OCI-M2 (cell line): Measurements from ENCODE around the gene SLC19A1.
"Not testable (repeated sequence)": the region's sequence is repeated elsewhere in the genome, so short reads cannot be mapped to it uniquely, and the experiment has no call there.

Experiments used
- DNase-seq: peaks from one replicate; lab custom pipeline; 2025; ENCODE audit not compliant: unreplicated experiment; lab: John Stamatoyannopoulos, UW

Gene SLC19A1

GRCh38 chr21:45506241-45506817, 35.9 kb downstream of the SLC19A1 start:
- DNase-seq: no peak

DNA sequence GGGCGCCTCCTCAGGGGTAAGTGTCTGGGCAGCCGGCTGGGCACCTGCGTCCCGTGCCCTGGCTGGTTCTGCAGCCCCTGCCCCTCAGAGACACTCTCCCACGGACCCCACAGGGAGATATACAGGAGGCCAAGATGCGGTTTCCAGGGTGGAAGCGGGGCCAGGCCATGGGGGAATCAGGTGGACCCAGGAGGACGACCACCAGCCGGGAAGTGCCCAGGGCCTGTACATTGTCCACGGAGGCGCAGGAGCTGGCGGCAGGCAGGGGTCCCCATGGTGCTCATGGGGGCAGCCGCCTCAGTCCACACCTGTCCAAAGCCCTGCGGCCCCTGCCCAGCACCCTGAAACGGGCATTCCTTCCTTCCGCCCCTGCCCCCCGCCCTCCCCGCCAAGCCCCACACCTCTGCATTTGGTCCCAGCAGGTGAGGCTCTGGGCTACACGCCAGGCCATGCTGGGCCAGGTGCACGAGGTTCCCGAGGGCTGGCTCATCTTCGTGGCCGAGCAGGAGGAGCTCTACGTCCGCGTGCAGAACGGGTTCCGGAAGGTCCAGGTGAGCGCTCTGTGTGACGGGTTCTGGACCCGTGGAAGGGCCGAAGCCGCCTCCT, 36.7 kb downstream of the SLC19A1 start:
- DNase-seq: no peak

GRCh38 chr21:45504516-45505415, 37.5 kb downstream of the SLC19A1 start:
- DNase-seq: no peak

GRCh38 chr21:45504021-45504515, 38.2 kb downstream of the SLC19A1 start:
- DNase-seq: no peak

- DNase-seq: not testable (repeated sequence)
Observed at GRCh38 chr21:45503226-45503625, 39.0 kb downstream of the SLC19A1 start.

DNA sequence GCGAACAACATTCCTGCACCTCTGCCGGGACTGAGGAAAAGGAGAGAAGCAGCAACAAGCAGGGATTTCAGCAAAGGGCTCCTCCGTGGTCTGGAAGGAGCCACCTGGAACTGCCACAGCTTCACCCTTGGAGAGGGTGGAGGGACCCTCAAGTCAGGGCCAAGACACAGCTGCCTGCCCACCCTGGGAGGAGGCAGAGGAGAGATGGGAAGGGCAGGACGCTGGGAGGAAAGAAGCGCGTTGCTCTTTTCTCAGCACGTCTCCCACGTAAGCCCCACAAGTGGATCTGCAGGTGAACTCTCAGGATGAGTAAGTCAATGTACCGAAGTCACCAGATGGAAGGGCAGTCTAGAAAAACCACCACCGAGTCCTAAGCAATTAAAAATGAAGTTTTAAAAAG, 39.6 kb downstream of the SLC19A1 start:
- DNase-seq: no peak

GRCh38 chr21:45502006-45502345, 40.3 kb downstream of the SLC19A1 start:
- no peak for DNase-seq

- DNase-seq: not testable (repeated sequence)
Observed at GRCh38 chr21:45501081-45502005, 40.9 kb downstream of the SLC19A1 start.

DNA sequence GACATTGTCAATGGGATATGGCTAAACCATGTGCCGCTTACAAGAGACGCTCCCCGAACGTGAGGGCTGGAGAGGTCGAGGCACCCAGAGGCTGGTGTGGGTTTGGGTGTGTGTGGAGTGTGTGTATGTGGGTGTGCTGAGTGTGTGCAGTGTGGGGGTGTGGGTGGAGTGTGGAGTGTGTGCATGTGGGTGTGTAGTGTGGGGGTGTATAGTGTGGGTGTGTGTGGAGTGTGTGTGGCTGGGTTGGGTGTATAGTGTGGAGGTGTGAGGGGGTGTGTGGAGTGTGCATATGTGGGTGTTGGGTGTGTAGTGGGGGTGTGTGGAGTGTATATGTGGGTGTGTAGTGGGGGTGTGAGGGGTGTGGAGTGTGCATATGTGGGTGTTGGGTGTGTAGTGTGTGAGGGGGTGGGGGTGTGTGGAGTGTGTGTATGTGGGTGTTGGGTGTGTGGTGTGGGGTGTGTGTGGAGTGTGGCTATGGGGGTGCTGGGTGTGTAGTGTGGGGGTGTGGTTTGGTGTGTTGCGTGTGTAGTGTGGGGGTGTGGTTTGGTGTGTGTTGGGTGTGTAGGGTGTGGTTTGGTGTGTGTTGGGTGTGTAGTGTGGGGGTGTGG, 42.2 kb downstream of the SLC19A1 start:
- DNase-seq: no peak

DNA sequence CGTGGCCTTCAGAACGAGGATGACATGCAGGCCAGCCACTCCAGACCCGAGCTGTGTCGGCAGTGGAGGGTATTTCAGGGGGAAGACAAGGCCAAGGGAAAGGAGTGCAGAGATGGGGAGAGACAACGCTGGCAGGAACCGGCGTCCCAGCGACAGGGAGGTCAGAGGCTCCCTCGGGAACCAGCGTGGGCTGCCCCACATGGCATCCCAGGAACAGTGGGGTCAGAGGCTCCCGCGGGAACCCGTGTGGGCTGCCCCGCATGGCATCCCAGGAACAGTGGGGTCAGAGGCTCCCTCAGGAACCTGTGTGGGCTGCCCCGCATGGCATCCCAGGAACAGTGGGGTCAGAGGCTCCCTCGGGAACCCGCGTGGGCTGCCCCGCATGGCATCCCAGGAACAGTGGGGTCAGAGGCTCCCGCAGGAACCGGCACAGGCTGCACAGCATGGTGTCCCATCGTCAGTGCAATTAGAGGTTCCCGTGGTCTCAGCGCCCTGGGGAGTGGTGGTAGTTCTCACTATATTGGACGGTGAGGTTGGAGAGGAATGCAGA, 43.0 kb downstream of the SLC19A1 start:
- no peak for DNase-seq

DNA sequence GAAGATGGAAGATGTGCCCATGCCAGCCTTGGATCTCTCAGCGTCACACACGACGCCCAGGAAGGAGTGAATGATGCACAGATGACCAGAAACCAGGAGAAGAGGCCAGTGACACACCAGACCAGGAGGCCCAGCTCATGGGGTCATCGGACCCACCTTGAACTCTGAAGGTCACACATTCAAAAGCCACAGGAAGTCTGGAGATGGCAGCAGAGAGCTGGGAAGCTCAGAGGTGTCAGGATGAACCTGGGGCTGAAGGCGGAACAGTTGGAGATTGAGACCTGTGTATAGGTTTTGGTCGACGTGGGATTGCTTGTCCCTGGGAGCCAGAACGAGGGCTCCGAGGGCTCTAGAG, 43.6 kb downstream of the SLC19A1 start:
- no peak for DNase-seq

GRCh38 chr21:45497846-45498645, 44.2 kb downstream of the SLC19A1 start:
- DNase-seq: no peak

GRCh38 chr21:45496968-45497845, 45.0 kb downstream of the SLC19A1 start:
- DNase-seq: no peak

DNA sequence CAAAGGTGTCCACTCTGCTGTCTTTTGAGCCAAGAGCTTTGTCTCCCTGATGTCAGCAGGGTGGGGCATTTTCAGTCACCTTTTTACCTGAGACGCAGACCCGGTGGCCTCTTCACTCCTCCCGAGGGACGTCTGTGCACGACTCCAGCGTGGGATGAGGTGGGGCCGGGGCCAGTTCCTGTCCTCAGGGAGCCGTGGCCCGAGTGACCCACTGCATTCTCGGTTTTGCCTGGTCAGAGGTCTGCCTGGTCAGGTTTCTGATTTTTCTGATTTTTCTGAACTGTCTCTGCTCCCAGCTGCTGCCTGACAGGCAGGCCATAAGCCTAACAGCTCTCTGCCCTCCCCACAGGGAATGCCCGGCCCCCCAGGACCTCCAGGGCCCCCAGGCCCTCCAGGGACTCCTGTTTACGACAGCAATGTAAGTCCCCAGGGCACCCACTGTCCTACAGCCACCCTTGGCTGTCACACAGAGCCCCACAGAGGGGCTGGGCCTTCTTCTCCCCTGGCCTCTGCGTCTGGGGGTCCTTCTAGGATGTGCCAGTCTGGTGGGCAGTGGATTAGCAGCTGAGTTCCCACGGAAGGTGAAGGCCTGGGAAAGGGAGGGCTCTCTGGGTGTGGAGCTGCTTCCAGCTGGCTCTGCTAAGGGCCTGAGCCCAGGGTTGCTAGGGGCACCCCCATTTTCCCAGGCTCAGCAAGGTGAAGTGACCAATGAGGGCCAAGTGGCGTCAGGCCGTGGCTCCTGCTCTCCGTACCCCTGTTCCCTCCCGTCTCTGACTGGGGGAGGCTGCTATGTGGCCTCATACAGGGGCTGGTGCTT, 45.9 kb downstream of the SLC19A1 start:
- DNase-seq: no peak

GRCh38 chr21:45494851-45495680, 47.2 kb downstream of the SLC19A1 start:
- no peak for DNase-seq

GRCh38 chr21:45494135-45494850, 47.9 kb downstream of the SLC19A1 start:
- DNase-seq: no peak
